GM12872 (cell line): Measurements from ENCODE around the gene DYNLT4.

Experiments
- CTCF ChIP-seq: IDR thresholded peaks from 3 replicates; pipeline ENCODE4 v1.5.1; 2011; ENCODE audit warnings: low read depth, mild to moderate bottlenecking, low read length, moderate library complexity; ENCODE audit not compliant: insufficient read depth

Gene DYNLT4

DNA sequence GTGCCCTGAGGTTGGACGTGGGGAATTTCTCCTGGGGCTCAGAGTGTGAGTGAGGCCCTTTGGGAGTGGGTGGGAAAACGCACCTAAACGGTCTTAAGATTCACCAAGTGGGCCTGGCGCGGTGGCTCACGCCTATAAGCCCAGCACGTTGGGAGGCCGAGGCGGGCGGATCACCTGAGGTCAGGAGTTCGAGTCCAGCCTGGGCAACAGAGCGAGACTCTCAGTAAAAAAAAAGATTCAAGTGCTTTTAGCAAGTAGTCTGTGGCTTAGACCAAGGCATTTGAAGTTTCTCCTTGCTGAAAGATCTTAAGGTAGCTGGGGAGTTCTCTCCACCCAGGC, 30.5 kb downstream of the DYNLT4 start:
- no peak for TF ChIP-seq CTCF

DNA sequence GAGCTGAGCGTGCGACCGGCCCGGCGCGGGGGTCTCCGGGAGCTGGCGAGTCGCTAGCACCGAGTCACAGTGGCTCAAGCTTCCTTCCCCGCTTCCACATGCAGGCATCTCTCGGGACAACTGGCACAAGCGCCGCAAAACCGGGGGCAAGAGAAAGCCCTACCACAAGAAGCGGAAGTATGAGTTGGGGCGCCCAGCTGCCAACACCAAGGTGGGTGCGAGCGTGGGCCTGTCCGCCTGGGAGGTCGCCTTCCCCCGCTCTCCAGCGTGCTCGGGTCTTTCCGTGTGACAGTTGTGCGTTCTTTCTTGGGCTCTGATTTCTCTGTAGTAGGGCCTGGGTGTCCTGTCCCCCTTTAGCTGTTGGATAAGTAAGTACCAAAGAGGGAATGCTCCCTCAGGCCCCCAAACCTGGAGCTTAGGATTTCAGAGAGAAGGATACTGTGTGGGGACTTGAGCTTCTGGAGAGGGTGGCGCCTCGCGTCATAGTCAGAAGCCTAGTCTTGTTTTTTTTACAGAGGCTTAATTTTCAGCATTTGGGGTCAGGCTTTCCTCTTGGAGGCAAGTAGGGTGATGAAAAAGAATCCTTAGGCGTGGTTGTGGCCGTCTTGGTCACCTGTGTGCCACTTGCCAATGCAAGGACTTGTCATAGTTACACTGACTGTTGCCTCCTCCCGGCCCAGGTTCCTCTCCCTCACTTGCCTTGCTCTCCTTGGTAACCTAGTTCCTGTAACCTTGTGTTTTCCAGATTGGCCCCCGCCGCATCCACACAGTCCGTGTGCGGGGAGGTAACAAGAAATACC, 31.0 kb downstream of the DYNLT4 start:
- no peak for TF ChIP-seq CTCF

- TF ChIP-seq CTCF: no peak
These were observed 31.8 kb downstream of the DYNLT4 start, which contains the start of gene RPS8 for GRCh38 chr1:44775078-44775929. RPS8 (plus strand) TSS chr1:44775540; CDS start chr1:44775597, 57 bp downstream.

DNA sequence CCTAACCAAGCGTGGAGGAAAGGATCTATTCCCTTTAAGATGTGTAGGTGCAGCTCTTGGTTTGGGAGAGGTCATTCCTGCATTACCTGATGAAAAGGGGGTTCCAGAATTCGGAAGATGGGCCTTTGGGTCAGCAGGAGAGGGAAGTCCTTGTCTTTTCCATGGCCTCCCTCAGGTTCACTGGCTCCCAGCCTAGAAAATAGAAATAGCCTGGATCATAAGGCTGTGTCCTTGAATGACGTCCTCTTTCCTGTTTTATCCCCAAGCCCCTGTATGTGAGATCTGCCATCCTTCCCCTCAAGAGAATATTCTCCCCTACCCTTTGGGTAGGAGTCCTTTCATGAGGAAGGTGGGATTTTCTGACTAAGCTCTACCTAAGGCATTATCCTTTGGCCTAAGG, 46.3 kb downstream of the DYNLT4 start:
- TF ChIP-seq CTCF: no peak

DNA sequence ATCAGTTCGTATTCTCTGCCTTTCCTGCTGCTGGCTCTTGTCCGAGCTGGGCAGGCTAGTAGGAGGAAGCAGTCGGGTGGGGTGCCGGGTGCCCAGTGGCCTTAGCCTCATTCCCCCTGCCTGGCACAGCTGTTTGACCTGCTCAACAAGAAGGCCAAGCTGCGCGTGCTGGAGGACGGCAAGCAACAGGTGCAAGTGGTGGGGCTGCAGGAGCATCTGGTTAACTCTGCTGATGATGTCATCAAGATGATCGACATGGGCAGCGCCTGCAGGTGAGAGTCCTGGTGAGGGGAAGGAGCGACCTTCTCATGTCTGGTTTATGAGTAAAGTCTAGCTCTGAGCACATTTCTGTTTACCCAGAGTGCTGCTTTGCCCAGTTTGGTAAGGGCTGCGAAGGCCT, 48.1 kb downstream of the DYNLT4 start:
- TF ChIP-seq CTCF: no peak

DNA sequence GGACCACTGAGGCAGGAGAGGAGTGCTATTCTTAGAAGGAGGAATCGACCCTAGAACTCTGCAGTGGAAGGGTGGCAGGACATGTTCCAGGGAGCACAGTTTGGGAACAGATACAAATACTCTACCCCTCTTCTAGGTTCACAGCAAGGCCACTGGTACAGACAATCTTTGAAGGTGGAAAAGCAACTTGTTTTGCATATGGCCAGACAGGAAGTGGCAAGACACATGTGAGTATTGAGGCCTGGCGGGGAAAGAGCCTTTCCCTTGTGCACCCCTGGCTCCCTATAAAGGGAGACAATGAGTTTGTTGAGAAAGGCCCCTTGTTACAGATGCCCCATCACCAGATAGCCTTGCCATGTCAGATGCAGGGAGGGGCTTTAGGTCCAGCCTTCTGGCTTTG, 49.7 kb downstream of the DYNLT4 start:
- TF ChIP-seq CTCF: no peak
